Activated naive CD4-positive, alpha-beta T cell treated with anti-CD3 and anti-CD28 coated beads, Interleukin-2, amount 50 U/mL, for 72 hours (primary cell): Measurements from ENCODE around the gene CCDC71L. TPM values are rescaled to one million over a fixed set of nuclear protein-coding genes. Genes with fewer than 3 reads are reported as not detected.

Experiments used
- ATAC-seq, 2 donors: fragments of 150-1000 bp; cut with Tn5 transposase; 2 replicates each; pipeline ENCODE4 v1.10.0; 2021; ENCODE audit warnings: mild to moderate bottlenecking in 2 of 2, moderate library complexity in 2 of 2
- DNase-seq, 2 donors: peaks; one replicate each; pipeline ENCODE4 v3.0.0; 2021 to 2022; ENCODE audit warnings: low spot score in 2 of 2
- H3K27ac Mint-ChIP-seq, 2 donors: one replicate each; pipeline ENCODE4 v1.8.0; 2022; ENCODE audit warnings: mild to moderate bottlenecking in 2 of 2, mixed read lengths in 2 of 2
- H3K36me3 Mint-ChIP-seq, 2 donors: one replicate each; pipeline ENCODE4 v1.8.0; 2022; ENCODE audit warnings: mixed read lengths in 2 of 2
- H3K9me3 Mint-ChIP-seq, 2 donors: one replicate each; pipeline ENCODE4 v1.8.0; 2022; ENCODE audit warnings: mixed read lengths in 2 of 2
- total RNA-seq, 2 donors: library from RNA; stranded (reverse); gene quantifications; one replicate each; pipeline ENCODE4 v1.2.3, GENCODE V29; 2022

The CCDC71L gene
- total RNA-seq, 2 donors from 2014 or later = 10.4 to 11.4 TPM

- Mint-ChIP-seq H3K36me3 (peaks cover 0 to 10% of the 10 kb centered on the region in 2 donors), H3K27ac (no peak overlapping the region), H3K9me3 (peaks cover 0 to 14% of the 10 kb centered on the region in 2 donors)
- DNase-seq = no peak
- no peak for ATAC-seq
Observed at GRCh38 chr7:106619213-106619612, 41.7 kb downstream of the CCDC71L start.

DNA sequence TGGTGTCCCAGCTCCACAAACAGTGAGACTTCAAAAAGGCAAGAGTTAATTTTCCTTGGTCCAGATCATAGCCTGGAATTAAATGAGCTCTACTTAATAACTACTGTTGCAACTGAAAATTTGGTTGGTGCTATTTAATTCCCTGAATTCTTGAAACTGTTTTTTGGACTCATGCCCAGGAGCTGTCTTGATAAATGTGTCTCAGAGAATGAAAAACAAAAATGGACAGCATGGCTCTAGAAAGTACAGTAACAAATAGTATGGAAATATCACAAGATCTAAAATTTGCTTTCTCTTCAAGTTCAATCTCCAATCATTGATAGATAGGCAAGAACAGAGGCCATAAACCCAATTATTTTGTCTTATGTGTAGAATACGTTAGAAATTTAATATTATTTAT lies 42.5 kb downstream of the CCDC71L start:
- peaks cover 0 to 14% of the 10 kb centered on the region in 2 donors for H3K9me3 Mint-ChIP-seq
- ATAC-seq (no peak), DNase-seq (no peak)
- H3K27ac Mint-ChIP-seq = no peak overlapping the region
- peaks cover 0 to 10% of the 10 kb centered on the region in 2 donors for H3K36me3 Mint-ChIP-seq

DNA sequence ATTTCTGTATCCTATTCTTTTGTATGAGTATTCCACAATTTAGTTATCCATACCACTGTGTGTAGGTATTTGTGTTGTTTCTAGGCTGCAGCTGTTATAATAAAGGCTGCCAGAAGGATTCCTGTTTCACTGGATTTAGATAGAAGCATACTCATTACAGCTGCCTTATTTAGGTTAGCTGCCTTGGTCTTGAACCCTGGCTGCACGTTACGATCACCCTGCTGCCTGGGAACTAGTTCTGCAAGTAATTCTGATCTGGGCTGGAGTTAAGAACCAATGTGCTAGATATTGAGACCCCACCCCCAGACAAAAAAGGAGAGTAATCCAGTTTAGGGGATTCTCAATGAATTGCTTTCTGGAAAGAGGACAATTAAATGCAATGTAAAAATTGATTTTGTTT lies 43.1 kb downstream of the CCDC71L start:
- Mint-ChIP-seq H3K27ac (no peak overlapping the region), H3K9me3 (peaks cover 0 to 14% of the 10 kb centered on the region in 2 donors), H3K36me3 (peaks cover 0 to 10% of the 10 kb centered on the region in 2 donors)
- ATAC-seq (no peak), DNase-seq (no peak)

- ATAC-seq (no peak), DNase-seq (no peak)
- no peak overlapping the region for H3K27ac Mint-ChIP-seq
Observed at GRCh38 chr7:106616708-106617051, 44.3 kb downstream of the CCDC71L start.

DNA sequence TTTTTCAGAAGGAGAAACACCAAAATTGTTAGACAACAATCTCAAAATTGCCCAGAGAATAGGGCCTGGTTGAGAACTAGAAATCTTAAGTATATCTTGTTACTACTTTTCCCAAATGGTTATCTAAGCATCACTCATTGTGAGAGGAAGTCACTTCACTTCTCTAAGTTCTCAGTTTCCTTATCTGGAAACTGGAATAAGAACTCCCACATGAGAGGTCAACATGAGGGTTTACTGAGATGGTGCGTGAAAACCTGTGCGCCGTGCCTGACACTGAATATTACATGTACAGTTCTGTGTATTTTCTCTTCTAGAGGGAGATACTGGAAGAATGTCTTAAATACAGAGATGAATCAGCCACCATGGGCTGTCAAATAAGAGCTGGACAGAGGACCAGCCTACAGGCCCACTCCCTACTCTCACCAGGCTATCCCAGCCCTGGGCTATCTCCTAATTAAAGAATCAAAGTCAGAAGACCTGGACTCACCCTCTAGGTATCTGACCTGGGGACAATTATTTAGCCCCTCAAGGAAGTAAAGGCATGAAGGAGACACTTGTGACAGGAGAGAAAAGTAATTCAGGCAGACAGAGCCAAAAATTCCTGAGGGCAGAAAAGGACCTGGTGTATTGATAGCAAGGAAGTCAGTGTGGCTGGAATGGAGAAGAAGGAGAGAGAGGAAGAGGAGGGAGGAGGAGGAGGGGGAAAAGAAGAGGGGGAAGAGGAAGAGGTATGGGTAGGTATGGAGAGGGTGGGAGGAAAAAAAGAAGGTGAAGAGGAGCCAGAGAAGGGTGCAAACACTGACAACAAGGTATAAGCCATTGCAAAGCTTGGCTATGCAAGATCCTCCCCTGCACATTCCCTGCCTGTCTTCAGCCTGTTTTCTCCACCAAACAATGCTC lies 44.9 kb downstream of the CCDC71L start:
- H3K36me3 Mint-ChIP-seq = peaks cover 0 to 5% of the 10 kb centered on the region in 2 donors
- no peak for ATAC-seq
- peaks cover 0 to 7% of the 10 kb centered on the region in 2 donors for H3K9me3 Mint-ChIP-seq

More at GRCh38 chr7:106616708-106617051, 44.3 kb downstream of the CCDC71L start:
- Mint-ChIP-seq H3K36me3 (peaks cover 0 to 5% of the 10 kb centered on the region in 2 donors), H3K9me3 (peaks cover 0 to 7% of the 10 kb centered on the region in 2 donors)

GRCh38 chr7:106614751-106615150 lies 46.2 kb downstream of the CCDC71L start:
- no peak overlapping the region for H3K27ac Mint-ChIP-seq
- peaks cover 0 to 1% of the 10 kb centered on the region in 2 donors for H3K36me3 Mint-ChIP-seq
- ATAC-seq (no peak), DNase-seq (no peak)
- H3K9me3 Mint-ChIP-seq = peaks cover 0 to 1% of the 10 kb centered on the region in 2 donors

More for the DNA sequence above, 44.9 kb downstream of the CCDC71L start:
- H3K27ac Mint-ChIP-seq = no peak overlapping the region
- DNase-seq = no peak

DNA sequence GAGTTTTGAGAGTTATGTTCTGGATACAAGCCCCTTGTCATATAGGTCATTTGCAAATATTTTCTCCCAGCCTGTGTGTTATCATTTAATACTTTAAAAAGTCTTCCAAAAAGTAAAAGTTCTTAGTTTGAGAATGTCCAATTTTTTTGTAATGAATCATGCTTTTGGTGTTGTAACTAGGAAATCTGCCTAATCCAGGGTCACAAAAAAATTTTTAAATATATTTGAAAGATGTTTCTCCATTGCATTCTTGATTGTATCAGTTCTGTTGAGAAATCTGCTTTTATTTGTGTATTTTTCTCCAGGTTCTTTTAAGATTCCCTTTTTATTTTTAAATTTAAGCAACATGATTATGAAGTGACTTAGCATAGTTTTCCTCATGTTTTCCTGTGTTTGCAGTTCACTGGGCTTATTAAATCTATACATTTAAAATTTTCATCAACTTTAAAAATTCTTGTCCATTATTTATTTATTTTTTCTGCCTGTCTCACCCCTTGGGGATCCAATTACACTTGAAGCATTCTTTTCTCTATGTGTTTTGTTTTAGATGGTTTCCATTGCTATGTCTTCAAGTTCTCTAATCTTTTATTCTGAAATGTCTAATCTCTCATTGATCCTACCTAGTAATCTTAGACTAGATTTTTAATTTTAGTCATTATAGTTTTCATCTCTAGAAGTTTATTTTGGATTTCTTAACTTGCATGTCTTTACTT lies 47.0 kb downstream of the CCDC71L start:
- no peaks in the 10 kb centered on the region for H3K9me3 Mint-ChIP-seq
- DNase-seq (no peak), ATAC-seq (no peak)
- H3K27ac Mint-ChIP-seq = no peak overlapping the region
- no peaks in the 10 kb centered on the region for H3K36me3 Mint-ChIP-seq

DNA sequence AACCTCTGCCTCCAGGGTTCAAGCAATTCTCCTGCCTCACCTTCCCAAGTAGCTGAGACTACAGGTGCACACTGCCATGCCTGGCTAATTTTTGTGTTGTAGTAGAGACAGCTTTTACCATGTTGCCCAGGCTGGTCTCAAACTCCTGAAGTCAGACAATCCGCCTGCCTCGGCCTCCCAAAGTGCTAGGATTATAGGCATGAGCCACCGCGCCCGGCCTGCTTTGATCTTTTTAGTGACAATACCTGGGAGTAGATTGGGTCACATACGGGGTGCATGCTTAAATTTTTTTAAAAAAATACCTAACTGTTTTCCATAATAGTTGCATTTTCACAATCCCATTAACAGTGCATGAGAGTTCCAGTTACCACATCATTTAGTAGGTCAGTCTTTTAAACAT lies 47.7 kb downstream of the CCDC71L start:
- ATAC-seq = no peak

DNA sequence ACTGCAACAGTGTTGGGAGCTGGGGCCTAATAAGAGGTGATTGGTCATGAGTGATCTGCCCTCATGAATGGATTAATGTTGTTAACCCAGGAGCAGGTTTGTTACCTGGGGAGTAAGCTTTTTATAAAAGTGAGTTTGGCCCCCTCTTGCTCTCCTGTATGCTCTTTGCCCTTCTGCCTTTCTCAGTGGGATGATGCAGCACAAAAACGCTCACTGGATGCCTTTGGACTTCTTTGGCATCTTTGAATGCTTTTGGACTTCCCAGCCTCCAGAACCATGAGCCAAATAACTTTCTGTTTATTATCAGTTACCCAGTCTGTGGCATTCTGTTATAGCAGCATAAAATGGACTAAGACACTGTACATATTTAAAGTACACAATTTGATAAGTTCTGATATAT lies 48.5 kb downstream of the CCDC71L start:
- no peak for ATAC-seq

More for the DNA sequence above, 47.7 kb downstream of the CCDC71L start:
- Mint-ChIP-seq H3K27ac (no peak overlapping the region), H3K36me3 (no peaks in the 10 kb centered on the region), H3K9me3 (no peaks in the 10 kb centered on the region)
- DNase-seq = no peak

DNA sequence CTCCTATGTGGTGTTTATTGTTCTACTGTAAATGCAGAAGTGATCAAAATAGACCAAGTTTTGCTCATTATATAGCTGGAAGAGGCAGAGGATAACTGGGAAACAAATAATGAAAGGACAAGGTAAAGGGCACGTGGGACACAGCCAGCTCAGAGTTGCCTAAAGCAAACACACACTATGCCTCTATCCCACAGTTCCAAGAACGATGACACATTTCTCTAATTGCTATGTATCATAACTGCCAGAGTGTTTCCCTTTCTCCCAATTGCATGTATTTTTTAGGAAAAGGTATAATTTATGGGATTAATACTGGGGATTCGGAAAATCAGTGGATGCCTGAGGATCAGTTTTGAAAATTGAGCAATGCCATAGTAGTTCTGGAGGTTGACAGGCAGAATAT lies 49.0 kb downstream of the CCDC71L start:
- DNase-seq (no peak), ATAC-seq (no peak)
- H3K27ac Mint-ChIP-seq = no peak overlapping the region
- no peaks in the 10 kb centered on the region for H3K36me3 Mint-ChIP-seq
- no peaks in the 10 kb centered on the region for H3K9me3 Mint-ChIP-seq

More for the DNA sequence above, 48.5 kb downstream of the CCDC71L start:
- no peaks in the 10 kb centered on the region for H3K36me3 Mint-ChIP-seq
- H3K27ac Mint-ChIP-seq = no peak overlapping the region
- H3K9me3 Mint-ChIP-seq = no peaks in the 10 kb centered on the region
- DNase-seq = no peak

DNA sequence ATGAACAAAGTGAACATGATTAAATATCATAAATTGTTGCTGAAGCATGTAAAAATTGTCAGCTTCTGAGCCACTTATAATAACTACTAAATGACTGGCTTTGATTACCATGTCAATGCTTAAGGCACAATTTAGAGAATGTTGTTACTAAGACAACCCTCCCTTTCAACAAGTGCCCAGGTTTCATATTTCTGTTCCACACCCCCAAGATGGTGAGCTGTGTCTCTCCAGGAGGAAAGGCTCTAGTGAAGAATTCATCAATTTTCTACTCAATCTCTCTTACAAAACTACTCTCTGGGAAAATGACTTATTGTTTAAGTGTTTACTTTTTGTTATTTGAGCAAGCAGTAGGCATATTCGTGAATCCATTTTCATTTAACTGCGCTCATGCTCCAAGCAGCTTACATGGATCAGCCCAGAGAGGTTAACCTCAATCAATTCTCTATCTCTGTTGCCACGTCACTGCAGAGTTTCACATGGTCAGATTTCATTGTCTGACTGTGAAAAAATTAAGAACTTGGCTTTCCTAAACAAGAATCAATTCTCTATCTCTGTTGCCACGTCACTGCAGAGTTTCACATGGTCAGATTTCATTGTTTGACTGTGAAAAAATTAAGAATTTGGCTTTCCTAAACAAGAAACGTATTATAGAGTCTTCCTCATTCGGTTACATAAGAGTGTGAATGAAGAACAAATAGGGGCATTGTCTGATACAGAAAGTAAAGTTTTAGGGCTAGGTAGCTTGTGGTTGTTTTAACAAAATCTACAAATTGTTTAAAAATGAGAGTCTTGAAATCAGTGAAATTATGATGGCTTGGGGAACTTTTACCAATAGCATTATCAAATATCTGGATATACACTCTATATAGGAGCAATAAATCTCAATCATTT lies 49.7 kb downstream of the CCDC71L start:
- H3K9me3 Mint-ChIP-seq = no peaks in the 10 kb centered on the region
- no peak overlapping the region for H3K27ac Mint-ChIP-seq
- H3K36me3 Mint-ChIP-seq = no peaks in the 10 kb centered on the region
- ATAC-seq = no peak
- DNase-seq = no peak

GRCh38 chr7:106609416-106609815 lies 51.5 kb downstream of the CCDC71L start:
- H3K27ac Mint-ChIP-seq = no peak overlapping the region
- ATAC-seq (no peak), DNase-seq (no peak)
- H3K36me3 Mint-ChIP-seq = no peaks in the 10 kb centered on the region
- H3K9me3 Mint-ChIP-seq = no peaks in the 10 kb centered on the region

DNA sequence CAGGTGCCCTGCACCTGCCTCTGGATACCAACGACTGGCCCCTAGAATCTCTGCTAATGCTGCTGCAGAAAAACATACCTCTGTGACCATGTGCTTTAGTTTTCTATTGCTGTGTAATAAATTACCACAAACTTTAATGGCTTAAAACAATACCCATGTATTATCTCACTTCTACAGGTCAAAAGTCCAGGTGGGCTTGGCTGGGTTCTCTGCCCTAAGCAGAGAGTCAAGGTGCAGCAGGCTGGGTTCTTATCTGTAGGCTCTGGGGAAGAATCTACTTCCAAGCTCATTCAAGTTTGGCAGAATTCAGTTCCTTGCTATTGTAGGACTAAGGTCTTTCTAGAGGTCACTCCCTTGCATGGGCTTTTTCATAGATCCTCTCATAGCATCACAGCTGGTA lies 52.3 kb downstream of the CCDC71L start:
- Mint-ChIP-seq H3K9me3 (no peaks in the 10 kb centered on the region), H3K36me3 (no peaks in the 10 kb centered on the region), H3K27ac (no peak overlapping the region)
- ATAC-seq (no peak), DNase-seq (no peak)
